NCI-H526 treated with DMSO at 0.1 percent for 48 hours (cell line): ENCODE results near the gene BHMT.
A peak's percentile ranks its signal among the peaks of the same experiment; 100 is the strongest.

Experiments
- DNase-seq: peaks from one replicate; lab custom pipeline; 2025; lab: John Stamatoyannopoulos, UW

The BHMT gene, protein sequence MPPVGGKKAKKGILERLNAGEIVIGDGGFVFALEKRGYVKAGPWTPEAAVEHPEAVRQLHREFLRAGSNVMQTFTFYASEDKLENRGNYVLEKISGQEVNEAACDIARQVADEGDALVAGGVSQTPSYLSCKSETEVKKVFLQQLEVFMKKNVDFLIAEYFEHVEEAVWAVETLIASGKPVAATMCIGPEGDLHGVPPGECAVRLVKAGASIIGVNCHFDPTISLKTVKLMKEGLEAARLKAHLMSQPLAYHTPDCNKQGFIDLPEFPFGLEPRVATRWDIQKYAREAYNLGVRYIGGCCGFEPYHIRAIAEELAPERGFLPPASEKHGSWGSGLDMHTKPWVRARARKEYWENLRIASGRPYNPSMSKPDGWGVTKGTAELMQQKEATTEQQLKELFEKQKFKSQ

DNA sequence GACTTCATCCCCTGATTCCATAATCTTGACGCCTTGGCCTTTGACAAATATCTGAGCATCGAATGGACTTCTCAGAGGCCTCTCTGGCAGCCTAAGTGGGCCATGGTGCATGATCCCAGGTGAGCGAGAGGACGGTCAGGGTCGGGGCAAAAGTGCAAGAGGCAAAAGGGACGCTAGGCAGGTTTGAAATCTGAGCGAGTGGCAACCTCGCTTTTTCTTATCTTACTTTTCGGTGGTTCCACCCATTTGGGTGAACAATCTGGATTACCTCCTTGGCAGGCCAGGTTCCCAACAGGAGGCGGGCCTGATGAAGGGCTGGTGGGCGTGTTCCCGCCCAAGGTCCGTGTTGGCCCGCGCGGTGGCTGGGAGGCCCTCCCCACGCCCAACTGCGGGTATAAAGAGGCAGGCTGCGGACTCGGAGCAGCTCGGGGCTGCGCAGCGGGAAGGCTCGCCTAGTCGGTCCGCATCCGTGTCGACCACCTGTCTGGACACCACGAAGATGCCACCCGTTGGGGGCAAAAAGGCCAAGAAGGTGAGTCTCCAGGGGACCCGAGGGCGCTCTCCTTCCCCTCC lies at the start of gene BHMT:
Gene BHMT (plus strand): TSS at position 423 of the 573 bp plus-strand sequence. CDS start 77 bp downstream, at position 500.
- no peak for DNase-seq

GRCh38 chr5:79062436-79062835 lies 49.2 kb upstream of the BHMT start:
- no peak for DNase-seq

DNA sequence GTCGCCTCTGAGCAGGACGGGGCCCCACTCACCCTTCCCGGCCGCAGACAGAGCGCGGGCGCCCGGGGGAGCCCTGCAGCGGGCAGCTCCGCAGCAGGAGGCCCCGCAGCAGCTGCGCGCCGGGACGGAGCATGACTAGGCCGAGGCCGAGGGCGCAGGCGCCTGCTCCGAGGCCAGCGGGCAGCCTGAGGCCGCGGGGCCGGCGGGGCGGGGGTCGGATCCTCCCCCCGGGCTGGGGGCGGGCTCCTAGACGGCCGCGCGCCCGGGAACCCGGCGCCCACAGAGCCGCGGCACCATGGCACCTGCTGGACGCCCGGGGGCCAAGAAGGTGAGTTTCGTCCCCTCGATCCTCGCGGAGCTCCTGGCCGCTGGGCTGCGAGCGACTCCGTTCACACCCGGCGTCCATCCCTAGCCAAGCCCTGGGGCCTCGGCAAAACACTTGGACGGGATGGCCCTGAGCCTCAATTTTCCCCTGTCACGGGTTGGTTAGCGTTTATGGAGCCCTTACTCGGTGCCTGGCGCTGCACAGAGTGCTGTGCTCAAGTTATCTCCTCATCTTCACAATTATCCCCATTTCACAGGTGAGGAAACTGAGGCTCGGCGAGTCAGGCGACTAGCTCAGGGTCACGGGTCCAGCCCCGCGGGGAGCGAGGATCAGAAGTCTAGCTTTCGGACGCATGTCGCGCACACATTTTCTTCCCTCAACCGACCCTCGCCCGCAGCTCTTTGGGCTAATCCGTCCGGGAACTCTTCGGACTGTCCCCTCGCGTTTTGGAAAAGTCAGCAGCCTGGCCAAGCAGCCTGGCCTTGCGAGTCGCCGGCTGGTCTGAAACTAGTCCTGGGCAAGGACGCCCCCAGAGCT lies 41.9 kb upstream of the BHMT start, which contains the start of the genes BHMT2 and DMGDH:
Gene BHMT2 (plus strand): TSS at position 280 of the 862 bp plus-strand sequence. CDS start 16 bp downstream, at position 296.
Gene DMGDH (minus strand): TSS at position 187 of the 862 bp plus-strand sequence. CDS start 54 bp downstream, at position 133.
- no peak for DNase-seq

DNA sequence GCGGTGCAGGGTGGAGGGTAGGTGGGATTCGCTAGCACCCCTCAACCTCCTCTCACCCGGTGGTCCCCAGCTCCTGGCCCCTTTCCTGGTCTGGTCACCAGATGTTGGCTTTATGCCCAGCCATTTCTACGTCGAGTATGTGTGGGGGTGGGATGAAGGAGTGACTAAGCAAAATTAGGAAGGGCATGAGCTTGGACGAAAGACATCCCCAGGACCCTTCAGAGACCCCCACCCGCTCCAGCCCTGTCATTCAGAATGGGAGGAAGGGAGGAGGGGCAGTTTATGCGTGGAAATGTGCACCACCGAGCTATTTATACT lies 41.3 kb upstream of the BHMT start:
- no peak for DNase-seq

DNA sequence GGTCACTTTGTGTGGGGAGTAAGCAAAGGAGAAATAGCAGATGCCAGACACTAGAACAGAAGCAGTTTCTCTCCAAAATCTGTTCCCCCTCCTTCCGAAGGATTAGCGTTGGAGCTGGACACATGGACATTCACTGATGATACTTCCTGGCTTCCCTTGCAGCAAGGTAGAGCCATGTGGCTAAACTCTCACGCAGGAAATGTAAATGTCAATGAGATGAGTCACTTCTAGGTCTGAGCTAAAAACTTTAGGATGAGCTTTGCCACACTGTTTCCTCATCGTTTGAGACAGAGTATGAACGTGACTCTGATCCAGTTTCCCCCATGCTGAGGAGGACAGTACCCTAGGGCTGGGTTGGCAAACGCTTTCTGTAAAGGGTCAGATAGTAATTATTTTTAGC lies 37.0 kb upstream of the BHMT start:
- DNase-seq, result no peak

- no peak for DNase-seq
Measured at GRCh38 chr5:79075646-79076426, 35.8 kb upstream of the BHMT start.

GRCh38 chr5:79076819-79077218 lies 34.8 kb upstream of the BHMT start:
- DNase-seq, result no peak

DNA sequence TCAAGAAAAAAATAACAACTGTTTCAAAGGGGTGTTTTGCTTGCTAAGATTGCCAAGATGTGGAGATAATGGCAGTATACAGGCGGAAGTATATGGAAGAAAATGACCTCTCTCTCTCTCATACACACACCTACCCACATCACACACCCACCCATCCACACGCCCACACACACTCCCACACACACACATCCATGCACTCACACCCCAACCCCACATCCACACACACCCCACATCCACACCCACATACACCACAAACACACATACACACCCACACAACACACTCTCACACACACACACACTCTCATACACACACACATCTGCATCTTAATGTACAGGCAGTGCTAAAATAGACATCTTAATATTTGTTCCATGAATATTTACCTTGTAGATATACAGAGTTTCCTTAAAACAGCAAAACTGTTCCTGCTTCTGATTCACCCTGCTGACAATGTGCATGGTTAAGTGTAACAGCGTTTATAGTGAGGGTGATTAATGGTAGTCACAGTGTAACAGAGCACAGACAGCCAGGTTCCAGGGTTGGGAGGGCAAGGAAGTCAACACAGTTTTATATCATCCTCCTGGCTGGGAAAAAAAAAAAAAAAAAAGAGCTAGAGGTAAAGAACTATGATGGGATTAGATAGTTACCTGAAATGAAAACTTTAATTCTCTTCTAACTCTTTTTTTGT lies 33.8 kb upstream of the BHMT start:
- DNase-seq, result no peak

- no peak for DNase-seq
Measured at GRCh38 chr5:79080804-79081203, 30.8 kb upstream of the BHMT start.

DNA sequence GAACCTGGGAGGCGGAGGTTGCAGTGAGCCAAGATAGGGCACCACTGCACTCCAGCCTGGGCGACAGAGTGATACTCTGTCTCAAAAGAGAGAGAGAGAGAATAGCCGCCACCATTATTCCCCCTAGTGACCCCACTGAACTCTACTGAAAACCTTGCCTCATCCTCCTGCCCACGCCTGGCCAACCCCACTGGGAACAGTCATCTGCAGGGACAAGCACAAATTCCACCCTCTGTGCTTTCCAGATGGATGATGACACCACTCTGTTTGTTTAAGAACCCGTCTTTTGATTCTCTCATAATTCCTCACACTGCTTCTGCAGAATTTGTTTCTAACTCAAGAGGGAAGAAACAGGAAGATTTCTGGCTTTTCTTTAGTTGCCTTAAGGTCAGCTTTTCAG lies 29.8 kb upstream of the BHMT start:
- no peak for DNase-seq

DNA sequence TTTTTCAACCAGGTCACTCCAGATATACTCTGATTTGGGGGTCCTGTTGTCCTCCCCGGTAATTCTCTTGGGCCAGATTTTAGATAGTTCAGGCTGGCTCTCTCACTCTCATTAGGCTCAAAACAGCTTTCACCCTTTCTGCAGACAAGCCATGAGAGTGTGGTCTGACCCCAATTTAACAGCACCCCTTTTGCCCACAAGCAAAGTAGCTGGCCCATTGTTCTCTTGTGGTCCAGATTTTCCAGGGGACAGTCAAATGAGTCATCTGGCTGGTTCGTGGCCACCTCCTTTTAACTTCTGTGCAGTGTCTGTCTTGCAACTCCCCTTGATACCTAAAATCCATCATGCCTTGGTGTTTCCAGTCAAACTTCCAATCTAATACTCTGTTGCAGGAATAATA lies 25.5 kb upstream of the BHMT start:
- DNase-seq, result no peak

DNA sequence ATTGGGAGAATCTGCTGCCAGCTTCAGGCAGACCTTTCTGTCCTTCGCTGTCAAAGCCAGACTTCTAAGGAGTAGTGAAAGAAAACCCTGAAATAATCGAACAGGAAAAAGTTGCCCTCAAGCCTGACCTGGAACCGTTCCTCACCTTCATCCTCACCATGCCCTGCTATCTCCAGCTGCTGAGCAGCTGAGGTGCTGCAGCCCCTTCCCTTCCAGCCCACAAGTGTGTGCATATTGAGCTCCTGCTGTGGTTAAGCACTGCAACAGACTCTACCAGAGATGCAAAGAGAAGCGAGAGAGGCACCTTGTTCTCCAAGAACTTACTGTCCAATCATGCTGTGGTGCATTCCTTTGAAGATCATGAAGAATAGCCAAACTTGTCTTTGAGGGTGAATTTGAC lies 23.1 kb upstream of the BHMT start:
- no peak for DNase-seq

GRCh38 chr5:79091064-79091463 lies 20.5 kb upstream of the BHMT start:
- DNase-seq, result no peak

- peak; percentile 12 for DNase-seq
Measured at GRCh38 chr5:79093762-79094161, 17.8 kb upstream of the BHMT start.

DNA sequence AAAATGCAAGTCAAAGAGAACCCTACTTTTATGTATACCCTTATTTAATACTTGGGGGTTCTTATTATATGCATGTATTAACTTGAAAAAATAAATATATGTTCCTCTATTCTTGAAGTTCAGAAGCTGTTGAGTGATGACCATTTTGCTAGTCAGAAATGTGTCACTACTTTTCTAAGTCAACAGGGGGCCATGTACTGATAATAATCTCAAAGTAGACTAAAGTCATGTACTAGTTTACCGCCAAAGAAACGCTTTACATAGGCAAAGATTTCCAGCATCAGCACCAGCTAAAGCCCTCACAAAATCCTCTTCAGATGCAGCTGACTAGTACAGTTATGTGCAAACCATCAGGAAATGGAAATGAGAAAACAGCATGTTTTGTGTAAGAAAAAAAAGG lies 5.7 kb upstream of the BHMT start:
- DNase-seq, result no peak

- no peak for DNase-seq
Measured at GRCh38 chr5:79107020-79107796, 4.4 kb upstream of the BHMT start.

GRCh38 chr5:79108086-79108485 lies 3.5 kb upstream of the BHMT start:
- no peak for DNase-seq

- no peak for DNase-seq
Measured at GRCh38 chr5:79108792-79109191, 2.8 kb upstream of the BHMT start.

DNA sequence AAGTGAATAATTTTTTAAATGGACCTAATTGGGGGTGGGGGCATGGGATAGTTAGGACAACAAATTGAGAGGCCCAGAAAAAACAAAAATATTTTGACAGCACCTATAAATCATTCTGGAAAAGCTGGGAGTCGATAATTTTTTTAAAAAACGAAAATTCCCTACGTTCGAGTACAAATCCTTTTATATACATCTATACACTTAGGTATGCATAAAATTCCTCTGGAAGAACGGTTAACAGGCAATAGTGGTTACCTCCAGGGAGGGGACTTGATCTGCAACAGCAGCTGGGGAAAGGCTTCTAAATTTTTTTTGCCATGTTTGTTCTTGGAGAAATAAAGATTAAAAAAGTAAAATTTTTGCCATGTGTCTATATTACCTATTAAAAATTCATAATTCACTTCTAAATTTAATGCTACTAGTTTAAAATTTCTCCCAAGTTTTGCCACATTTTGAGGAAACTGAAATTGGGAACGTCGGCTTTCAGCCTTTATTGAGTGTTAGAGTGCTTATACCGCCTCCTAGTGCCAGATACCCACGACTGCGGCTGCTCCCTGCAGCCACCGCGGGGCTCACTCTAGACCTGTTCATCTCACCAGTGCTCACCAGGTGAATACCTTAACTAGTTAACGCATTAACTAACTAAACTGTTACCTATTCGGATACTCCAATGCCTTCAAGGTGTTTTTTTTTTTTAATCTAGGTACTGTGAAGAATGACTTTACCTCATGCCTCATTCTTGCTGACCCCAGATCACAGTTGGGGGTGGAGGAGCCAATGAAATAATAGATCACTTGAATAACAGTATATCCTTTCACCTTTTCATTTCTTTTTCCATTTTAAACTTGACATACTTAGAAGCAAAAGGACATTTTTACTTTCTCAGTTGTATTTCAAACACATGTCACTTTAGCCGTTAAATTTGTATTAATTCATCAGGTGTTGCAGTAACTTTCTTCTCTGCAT lies 1.8 kb upstream of the BHMT start:
- DNase-seq, result no peak
